Measurements from ENCODE around the gene STAU1.
"Not testable (repeated sequence)": the region's sequence is repeated elsewhere in the genome, so short reads cannot be mapped to it uniquely, and the experiment has no call there.

STAU1 gene

DNA sequence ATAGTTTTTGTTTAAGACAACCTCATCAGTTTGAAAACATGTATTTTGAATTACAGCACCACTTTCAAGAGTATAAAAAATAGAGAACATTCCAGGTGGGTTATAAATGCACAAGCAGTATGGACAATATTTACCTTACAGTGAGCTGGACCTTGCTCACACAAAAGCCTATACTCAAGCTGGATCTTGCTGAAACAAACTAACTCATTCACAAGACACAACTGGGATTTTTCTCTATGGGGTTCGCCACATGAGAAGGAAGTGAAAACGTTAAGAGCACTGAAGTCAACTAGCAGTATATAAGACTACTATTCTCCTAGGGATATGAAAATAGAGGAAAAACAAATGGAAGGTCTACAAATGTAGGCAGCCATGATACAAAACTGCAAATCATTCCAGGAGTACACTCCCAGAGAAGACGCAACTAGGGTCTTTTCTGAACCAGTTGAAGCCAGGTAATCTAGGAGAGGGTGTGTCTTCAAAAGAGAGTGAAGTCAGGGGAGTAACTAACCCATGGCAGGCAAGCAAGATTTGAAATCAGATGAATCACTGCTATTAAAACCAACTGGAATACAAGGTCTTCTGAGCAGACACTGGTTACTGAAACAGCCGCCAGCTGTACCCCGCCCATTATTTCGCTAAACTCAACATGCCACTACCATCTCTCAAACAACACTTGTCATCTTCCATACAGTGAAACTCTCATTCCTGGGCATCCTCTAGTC, 26.5 kb downstream of the STAU1 start:
- no peak for DNase-seq

DNA sequence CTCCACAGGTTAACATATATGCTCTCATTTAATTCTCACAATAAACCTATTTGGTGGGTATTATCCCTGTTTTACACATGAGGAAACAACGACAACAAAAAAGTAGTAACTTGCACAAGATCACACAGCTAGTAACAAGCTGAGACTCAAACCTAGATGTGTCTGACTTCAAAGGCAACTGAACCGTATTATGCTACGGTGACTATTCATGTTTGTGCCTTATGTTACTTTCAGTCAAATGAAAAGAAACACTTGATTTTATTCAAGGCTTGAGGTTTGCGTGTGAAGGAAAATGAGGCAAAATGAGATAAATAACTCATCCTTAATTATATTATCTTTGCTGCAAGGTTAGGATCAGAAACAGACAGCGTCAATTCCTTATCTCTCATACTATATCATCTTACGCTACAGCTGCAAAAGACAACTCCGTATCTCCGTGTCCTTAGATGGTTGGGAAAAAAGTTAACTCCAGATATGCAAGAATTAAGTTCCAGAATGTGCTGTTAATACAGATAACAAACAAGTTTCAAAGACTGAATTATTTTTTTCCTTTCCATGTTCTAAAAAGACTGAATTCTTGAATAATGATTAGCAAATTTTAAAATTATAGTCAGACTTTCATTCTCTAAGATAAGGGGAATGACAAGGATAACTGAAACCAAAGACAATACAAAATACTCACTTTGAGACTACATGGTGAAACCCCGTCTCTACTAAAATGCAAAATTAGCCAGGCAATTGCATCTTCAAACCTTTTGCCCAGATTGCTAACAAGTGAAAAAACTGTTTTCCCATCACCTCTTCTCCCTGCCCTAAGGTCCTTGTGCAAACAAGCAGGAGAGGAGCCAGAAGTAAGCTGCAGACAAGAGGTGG, 27.8 kb downstream of the STAU1 start:
- no peak for DNase-seq

DNA sequence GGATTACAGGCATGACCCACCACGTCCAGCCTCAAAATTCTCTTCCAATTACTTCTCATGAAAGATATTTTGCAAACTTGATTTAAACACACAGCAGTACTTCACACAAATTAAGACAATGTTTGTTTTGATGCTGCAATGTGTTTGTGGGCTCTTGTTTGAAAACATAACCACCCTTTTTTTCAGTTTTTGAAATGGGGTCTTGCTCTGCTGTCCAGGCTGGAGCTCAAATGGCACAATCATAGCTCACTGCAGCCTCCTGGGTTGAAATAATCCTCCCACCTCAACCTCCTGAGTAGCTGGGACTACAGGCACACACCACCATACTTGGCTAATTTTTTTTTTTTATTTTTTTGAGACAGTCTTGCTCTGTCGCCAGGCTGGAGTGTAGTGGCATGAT, 31.0 kb downstream of the STAU1 start:
- DNase-seq, result no peak

DNA sequence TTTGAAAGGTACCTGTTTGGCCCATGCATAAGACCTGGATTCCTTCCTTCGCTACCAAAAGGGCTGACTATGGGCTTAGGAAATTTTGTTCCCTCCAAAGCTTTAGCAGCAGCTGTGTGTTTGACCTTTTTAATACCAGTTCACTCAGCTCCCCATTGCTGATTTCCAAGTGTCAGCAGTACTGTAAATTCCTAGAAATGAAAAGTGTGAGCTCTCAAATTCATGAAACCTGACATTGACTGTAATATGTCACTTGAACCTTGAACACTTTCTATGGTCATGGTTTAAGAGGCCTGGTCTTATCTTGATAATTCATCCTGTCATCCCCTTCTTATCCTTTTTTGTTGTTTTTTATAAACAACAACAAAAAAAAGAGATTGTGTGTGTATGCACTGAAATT, 31.7 kb downstream of the STAU1 start:
- DNase-seq, result no peak

DNA sequence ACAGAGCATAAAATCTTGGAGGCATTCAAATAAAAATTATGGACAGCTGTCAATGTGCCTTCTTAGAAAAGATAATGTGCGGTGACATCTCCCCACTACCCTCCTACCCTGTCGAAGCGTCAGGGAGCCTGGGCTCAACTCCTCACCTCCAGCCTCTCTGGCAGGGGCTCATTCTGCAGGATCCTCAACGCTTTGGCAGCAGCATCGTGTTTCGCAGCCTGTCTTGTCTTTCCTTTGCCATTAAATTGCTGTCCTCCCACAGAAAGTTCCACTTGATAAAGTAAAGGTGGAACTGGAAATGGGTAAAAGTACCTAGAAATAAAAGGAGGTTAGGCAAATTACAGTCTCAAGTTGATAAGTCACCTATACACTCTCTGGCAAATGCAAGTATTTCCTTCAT, 36.7 kb downstream of the STAU1 start:
- no peak for DNase-seq

DNA sequence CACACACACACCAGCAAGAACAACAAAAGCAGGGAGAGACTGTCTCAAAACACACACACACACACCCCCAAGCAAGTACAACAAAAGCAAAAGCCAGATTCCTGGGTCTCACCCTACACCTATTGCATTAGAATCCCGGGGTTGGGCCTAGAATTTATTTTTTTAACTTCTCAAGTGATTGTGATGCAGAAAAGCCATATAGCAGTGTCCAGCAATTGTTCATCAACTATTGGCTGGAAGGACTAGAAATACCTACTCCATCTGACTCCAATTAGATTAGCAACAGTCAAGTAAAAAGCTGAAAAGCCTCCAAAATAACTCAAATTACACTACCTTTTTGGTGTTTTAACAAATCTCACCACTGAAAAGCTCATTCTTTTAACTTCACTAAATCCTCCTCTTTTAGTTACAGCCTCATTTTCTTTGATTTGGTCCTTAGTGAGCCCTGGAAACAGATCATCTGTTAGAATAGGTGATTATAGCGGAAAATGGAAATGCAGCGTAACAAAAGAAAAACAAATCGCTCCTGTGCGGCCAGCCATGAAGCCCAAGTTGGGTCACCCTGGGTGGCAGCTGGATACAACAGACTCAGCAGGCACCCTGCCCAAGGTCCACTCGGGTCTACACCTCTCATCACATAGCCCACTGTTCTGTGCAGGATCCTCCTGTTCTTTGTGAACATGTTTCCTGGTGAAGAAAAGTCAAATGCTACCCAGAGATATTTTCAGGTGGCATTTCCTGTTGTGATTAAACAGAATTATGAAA, 38.7 kb downstream of the STAU1 start:
- DNase-seq, result no peak

DNA sequence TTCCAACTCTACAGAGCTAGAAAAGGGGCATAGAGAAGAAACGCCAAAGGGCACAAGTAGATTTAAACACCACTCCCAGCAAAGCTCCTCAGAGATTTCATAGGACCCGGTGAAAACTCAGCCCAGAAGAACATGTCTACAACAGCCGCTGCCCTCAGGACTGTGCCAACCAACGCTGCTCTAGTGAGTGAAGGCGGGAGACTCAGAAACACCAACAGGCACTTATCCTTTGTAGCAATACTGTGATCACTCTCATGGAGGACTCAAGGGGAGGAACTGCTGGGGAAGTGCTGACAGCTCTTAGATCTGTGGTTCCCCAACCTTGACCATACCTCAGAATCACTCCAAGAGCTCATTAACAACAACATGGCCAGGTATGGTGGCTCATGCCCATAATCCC, 39.5 kb downstream of the STAU1 start:
- no peak for DNase-seq

DNA sequence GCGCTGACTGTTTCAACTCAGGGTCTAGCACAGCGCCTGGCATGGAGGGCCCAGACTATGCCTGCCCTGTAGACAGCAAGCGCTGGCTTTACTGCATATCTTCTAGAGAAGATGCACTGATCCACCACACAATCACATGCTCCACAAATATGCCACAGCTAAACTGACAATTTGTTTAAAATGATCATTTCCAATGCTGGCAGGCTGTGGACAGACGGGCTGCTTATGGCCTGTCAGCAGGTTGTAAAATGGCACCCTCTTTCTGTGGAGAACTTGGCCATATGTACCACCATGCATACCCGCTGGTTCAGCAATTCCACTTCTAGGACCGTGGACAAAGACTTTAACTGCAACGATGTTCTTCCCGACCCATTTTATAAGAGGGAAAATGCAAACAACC, 40.8 kb downstream of the STAU1 start:
- no peak for DNase-seq

DNA sequence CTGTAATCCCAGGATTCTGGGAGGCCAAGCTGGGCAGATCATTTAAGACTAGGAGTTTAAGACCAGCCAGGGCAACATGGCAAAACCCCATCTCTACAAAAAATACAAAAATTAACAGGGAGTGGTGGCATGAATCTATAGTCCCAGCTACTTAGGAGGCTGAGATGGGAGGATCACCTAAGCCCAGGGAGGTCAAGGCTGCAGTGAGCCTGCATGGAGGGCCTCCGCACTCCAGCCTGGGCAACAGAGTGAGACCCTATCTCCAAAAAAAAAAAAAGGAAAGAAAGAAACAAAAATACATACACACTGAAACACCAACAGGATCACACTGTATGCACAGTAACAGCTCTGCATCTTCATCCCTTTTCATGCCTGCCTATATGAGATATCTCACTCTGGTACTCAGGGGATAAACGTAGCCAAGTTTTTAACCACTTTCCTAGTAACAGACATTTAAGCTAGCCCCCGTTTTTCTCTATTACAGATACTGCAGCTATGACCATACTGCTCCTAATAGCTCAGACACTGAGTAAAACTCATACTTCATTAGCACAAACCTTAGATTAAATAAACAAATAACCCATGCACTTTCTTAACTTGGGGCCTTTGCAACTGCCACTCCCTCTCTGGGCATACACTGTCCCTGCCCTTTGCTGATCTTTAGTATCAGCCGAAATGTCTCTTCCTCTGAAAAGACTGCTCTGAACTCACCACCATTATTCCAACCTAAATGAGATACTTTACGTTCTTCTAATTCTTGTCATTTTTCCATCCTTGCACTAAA, 41.5 kb downstream of the STAU1 start:
- DNase-seq, result no peak

DNA sequence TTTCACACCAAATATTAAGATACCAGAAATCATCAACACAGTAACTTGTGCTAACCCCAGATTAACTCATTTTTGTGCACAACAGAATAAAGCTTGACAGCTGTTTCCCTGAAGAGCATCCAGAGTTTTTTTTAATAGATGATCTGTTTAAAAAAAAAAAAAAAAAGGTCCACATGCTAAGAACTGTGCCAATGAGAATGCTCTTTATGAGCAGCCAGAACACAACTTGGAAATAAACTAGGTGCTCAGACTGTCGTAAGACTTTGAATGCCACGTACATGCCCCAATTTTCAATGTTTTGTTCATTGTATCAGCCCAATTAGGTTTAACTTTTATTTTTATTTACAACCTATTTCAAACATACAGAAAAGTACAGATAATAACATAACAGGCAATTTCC, 47.3 kb downstream of the STAU1 start:
- DNase-seq, result no peak

DNA sequence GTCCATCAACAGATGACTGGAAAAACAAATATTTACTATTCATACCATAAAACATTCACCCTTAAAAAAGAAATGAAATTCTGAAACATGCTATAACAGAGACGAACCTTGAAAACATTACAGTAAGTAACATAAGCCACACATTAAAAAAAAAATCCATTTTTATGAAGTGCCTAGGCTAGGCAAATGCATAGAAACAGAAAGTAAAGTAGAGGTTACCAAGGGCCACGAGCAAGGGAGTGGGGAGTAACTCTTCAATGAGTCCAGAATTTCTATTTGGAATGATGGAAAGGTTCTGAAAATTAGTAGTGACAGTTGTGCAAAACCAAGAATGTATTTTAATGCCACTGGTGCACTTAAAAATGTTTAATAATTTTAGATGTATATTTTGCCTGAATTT, 47.7 kb downstream of the STAU1 start:
- no peak for DNase-seq

DNA sequence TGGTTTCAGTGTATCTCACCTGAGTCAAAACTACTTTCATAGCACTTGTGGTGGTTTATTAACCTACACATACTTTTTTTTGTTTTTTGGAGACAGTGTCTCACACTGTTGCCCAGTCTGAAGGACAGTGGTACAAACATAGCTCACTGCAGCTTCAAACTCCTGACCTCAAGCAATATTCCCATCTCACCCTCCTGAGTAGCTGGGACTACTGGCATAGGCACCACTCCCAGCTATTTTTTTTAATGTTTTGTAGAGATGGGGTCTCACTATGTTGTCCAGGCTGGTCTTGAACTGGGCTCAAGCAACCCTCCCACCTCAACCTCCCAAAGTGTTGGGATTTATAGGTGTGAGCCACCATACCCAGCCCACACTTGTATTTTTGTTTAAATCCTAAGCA, 49.7 kb downstream of the STAU1 start:
- DNase-seq, result no peak

DNA sequence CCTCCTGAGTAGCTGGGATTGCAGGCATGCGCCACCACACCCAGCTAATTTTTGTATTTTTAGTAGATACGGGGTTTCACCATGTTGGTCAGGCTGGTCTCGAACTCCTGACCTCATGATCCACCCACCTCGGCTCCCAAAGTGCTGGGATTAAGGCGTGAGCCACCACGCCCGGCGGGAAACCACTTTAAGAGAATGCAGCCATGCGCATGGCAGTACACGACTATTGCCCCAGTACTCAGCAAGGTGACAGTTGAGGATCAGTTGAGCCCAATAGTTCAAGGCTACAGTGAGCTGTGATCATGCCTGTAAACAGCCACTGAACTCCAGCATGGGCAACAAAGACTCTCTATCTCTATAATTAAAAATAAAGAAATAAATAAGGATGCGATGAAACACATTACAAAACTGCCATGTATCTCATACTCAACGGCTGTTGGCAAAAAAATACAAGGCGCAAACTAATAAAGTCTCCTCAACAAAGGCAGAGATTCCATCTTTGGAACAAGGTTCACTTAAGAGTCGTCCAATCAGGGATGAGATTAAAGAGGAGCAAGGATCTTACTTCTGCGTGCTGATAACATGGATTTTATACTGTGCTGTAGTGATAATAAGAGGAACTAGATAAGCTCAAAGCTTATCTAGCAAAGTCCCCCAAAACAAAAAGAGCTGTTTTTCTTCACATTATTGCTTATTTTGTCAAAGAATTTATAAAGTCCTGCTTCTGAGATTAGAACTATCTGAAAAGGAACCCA, 51.1 kb downstream of the STAU1 start:
- no peak for DNase-seq

DNA sequence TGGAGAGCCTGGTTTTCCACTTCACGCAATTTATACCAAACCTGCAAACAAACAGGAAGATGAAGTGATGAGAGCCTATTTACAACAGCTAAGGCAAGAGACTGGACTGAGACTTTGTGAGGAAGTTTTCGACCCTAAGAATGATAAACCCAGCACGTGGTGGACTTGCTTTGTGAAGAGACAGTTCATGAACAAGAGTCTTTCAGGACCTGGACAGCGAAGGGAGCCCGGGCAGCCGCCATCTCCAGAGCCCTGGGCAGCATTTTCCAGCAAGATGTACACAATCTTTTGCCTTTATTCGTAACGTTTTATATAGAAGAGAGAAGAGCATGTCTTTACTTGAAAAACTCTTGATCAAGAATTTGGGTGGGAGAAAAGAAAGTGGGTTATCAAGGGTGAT, 53.3 kb downstream of the STAU1 start:
- DNase-seq, result not testable (repeated sequence)

DNA sequence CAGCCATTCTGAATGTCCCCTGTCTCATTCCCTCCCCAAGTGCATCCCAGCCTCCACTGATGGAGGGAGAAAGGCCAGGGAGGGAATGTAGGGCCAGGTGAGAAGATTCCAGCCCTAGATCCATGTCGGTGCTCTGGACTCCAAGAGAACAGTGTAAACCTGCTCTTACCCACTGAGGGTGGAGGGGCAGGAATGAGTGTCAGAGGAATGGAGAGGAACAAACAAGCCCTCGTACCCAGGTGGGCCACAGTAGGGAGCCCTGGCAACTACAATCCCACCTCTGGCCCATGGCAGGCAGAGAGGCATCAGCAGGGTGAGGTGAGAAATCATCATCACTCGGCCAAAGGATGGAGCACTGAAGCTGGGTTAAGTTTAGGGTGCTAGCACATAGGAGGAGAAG, 54.6 kb downstream of the STAU1 start:
- no peak for DNase-seq

DNA sequence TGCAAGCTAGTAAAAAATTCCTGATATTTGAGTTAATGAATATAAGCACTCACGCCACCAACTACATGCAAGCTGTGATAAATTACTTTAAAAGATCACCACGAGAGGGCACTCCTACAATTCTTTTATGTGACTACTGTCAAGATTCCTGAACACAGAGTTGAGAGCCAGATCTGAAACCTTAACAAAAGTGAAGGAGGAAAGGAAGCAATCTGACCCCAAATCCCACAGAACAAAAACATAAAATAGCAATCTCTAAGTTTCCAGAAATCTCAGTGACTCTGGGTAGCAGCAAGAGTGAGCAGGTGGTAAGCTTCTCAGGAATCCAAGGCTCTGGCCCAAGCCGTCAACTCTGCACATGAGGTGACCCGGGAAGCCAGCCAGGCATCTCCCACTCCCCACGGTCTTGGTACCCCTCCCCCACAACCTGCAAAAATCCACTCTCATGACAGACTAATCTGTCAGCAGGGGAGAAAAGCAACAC, 55.1 kb downstream of the STAU1 start:
- DNase-seq, result no peak

DNA sequence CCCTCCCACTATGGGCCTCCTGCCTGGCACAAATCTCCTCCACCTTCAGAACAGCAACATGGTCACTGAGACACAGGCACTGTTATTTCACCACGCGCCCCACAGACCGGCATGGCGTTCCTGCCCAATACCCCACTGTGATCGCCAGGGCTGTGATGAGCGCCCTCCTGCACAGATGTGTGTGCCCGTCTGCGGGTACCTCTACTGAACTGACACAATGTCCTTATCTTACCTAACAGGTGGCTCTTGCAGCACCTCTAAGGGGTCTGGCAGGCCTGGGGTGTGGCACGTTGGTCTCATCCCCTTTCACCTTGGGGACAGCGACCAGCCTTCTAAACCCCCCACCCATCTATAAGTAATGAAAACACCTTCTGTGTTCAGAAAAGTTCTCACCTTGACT, 64.2 kb downstream of the STAU1 start:
- DNase-seq, result no peak

DNA sequence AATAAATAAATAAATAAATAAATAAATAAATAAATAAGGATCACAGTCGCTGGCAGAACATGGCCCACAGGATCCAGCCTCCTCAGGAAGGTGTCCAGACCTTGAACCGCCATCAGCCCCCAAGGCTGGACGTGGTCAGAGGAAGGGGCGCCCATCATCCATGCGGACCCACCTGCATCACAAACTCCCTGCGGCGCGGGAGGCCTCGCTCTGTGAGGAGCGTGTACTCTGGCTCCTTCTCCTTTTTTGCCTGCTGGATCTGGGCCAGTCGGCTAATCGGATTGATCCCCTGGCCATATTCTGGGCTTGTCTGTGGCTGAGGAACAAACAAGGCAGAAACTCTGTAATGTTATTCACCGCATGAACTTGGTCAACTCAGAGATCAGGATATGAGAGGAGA, 65.2 kb downstream of the STAU1 start:
- no peak for DNase-seq

DNA sequence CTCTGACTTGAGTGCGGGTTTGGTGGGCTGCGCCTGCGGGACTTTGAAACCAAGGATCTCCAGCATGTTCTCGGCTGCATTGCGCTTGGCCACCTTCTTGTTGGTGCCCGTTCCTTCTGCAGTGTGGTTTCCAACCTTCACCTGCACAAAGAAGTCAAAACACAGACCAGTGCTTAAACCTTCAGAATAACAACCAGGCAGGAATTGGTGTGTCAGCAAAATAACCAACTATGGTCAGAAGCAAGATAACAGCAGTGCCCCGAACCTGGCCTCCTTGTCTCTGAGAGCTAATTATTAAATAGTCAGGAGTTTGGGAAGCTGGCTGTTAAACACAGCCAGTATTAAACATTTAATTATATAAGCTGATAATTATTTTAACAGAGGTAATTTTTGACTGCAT, 68.1 kb downstream of the STAU1 start:
- DNase-seq, result no peak

DNA sequence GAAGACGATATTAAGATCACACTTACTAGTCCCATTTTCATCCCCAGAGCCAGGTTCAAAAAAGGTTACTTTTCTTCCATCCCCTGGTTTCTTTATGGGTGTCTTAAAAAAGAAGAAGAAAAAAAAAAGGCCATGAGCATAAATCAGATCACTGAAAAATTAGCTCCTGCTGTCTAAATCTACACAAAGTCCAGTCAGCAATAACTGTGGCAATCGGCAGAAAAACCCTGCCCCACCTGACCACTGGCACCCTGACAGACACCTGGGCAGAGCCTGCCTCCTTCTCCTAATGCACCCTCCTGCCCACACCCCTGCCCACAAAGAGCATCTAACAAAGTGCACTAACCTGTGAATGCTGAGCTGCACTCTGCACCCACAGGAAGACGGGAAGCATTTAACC, 69.8 kb downstream of the STAU1 start:
- DNase-seq, result no peak

DNA sequence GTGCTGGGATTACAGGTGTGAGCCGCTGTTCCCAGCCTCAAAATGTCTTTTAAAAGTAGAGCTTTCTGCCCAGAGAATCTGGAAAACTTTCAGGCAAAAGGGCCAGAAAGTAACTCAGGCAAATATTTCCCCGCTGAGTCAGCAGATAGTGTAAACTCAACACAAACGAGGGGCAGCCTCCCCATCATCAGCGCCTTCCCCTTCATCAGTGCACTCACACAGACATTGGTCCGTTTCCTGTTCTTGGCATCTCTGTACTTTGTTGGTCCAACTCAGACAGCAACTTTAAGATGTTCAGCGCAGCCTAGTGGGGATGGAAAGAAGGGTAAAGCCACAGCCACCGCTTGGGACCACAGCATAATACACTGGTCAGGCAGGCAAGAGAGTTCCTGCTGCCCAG, 72.6 kb downstream of the STAU1 start:
- DNase-seq, result no peak
